GM18870 (cell line): ENCODE results near the gene FAM199X.
"Not testable (repeated sequence)": the region's sequence is repeated elsewhere in the genome, so short reads cannot be mapped to it uniquely, and the experiment has no call there.

Source experiments
- ATAC-seq: cut with Tn5 transposase; IDR thresholded peaks from one replicate; pipeline ENCODE4 v1.9.1; 2021; ENCODE audit warnings: moderate library complexity; ENCODE audit not compliant: unreplicated experiment

The FAM199X gene

DNA sequence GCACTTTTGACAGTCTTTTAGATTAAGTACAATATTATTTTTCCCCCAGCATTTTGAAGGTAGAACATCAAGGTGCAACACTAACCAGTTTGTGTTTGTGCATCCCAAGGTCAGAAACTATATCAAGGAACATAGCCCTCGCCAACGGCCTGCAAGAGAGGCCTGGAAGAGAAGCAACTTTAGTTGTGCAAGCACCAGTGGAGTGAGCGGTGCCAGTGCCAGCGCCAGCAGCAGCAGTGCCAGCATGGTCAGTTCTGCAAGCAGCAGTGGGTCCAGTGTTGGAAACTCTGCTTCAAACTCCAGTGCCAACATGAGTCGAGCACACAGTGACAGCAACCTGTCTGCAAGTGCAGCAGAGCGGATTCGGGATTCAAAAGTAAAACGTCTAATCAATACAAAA, 21.7 kb downstream of the FAM199X start:
- ATAC-seq: no peak

DNA sequence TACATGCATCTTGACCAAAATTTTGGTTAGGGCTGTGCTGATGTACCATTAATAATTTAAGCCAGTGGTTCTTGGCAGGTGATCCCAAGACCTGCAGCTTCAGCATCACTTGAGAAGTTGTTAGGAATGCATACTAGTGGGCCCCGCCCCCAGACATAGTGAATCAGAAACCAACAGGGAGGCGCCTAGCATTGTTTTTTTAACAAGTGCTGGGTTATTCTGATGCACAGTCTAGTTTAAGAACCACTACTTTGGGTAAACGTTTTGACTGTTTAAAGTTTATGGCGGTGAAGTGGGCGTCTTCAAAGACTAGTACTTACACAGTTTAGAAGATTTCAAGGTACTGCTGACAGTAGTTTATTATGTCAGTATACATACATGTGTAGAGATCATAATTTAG, 23.6 kb downstream of the FAM199X start:
- ATAC-seq: no peak

DNA sequence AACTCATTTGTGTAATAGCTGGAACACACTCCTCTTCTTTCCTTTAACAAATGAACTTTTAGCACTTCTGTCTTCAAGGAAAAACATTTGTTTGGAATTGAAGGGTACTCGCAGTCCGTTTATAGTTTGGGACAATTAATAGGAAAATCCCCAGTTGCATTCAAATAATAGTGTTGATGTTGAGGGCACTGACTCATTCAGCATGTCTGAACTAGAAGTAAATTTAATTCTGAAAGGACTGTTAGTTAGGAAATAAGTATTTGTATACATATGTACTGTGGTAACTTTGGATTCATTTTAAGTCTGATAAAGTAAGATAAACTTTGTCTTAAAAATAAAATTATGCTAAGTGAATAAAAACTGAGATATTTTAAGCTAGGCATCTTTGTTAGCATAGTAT, 27.2 kb downstream of the FAM199X start:
- ATAC-seq: no peak

DNA sequence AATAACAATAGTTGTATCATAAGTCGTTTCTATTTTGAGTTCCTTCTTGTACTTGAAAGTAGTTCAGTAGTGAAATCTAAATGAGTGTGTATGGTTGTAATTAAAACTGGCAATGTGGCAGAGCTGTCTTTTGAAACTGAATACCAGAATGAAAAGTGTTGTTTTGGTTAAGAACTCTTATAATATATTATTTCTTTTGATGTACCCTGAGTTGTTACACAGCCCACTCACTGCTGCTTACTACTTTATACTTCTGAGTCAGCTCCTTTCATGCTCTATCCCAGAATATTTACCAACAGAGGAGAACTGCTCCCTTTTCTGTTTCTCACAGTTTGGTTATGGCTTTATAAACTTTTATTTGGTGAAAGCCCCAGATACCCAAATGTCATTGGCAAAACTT, 28.8 kb downstream of the FAM199X start:
- ATAC-seq: no peak

DNA sequence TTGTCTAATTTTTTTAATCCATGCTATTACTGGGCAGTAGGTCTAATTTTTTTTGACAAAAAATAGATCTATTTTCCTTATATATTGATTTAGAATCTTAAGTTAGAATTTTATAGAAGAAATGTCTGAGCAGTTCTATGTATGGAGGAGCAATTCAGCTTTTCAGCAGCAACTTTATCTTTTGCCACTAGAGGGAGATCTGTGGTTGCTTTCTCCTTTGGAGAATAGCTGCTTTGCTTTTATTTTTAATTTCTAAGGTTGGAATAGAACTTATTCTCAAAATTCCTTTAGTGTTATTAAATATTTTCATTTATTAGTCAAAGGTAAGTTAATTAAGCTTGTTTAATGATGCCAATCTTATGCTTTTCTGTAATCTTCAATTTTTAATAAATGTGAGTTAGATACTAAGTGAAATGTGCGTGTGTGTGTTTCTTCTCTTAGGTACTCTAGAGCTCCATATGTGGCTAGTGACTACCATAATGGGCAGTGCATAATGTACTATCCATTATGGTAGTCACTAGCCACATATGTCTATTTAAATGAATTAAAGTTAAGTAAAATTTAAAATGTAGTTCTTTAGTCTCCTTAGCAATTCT, 29.3 kb downstream of the FAM199X start:
- peak; percentile 78 for ATAC-seq

DNA sequence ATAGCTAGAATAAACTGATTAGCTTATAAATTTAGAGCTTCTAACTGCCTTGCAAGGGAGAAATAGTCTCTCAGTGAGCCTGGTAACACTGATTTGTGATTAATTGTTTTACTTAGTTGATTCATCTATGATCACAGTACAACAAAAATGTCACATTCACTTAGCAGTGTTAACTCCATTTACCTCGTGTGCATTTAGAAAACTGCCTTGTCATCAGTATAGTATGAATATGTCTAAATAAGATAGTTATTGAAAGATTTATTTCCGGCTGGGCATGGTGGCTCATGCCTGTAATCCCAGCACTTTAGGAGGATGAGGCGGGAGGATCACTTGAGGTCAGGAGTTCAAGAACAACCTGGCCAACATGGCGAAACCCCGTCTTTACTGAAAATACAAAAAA, 39.3 kb downstream of the FAM199X start:
- no peak for ATAC-seq

DNA sequence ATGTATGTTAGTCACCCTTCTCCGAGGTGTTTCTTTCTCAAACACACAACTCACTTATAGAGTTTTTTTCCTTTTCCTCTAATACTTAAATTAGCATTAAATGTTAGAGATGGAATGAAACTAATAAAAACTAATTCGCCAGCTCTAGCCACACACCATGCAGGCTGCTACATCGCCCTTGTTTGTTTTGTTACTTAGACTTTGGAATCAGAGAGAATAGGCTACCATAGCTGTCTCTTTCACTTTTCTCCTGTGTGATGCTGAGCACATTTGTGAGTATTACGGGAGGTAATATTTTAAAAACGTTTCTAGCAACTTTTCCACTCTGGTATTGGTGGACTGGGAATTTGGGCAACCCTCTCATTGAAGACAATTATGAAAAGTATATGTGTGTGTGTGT, 44.9 kb downstream of the FAM199X start:
- ATAC-seq: no peak

DNA sequence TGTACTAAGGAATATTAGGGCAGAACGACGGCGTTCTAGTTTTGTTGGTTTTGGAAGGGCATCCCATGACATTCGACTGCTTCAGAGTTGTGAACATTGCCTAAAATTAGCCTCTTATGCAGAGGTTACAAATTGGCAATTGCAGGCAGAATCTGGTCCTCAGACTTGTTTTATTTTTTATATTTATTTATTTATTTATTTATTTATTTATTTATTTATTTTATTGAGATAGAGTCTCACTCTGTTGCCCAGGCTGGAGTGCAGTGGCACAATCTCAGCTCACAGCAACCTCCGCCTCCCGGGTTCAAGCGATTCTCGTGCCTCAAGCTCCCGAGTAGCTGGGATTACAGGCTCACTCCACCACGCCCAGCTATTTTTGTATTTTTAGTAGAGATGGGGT, 63.8 kb downstream of the FAM199X start:
- not testable (repeated sequence) for ATAC-seq
